AG04450 (cell line): Measurements from ENCODE around the gene SLC27A4. TPM values are rescaled to one million over a fixed set of nuclear protein-coding genes. Genes with fewer than 3 reads are reported as not detected.

Experiments used
- CTCF ChIA-PET: fragments of 300-600, 350-600 bp; formaldehyde crosslinking; extraction: SDS; loops from one replicate; lab custom pipeline; 2022; ENCODE audit warnings: antibody characterized with exemption, inconsistent platforms; lab: Charles Lee
- POLR2A ChIA-PET: fragments of 350-600 bp; formaldehyde crosslinking; extraction: SDS; loops from one replicate; lab custom pipeline; 2021; ENCODE audit warnings: antibody characterized with exemption, inconsistent platforms; lab: Yijun Ruan, JAX
- DNase-seq: peaks from one replicate; pipeline ENCODE4 v3.0.0-alpha.2; 2011; ENCODE audit warnings: low read depth, low spot score
- H3K27ac ChIP-seq: one replicate; pipeline ENCODE4 v1.5.1; 2012; ENCODE audit warnings: low read depth, low read length, control low read depth
- H3K27me3 ChIP-seq: one replicate; pipeline ENCODE4 v1.6.0; 2012; ENCODE audit warnings: low read length; ENCODE audit not compliant: control insufficient read depth, insufficient read depth
- H3K4me3 ChIP-seq: 2 replicates; pipeline ENCODE4 v1.5.1; 2011; ENCODE audit warnings: mild to moderate bottlenecking, low read depth, low read length, control low read depth
- H3K9me3 ChIP-seq: 2 replicates; pipeline ENCODE4 v1.5.1; 2012; ENCODE audit warnings: low read length; ENCODE audit not compliant: control insufficient read depth, insufficient read depth
- polyA plus RNA-seq: library from polyadenylated mRNA; depleted of rRNA; stranded (reverse); fragments of >200 nt; gene quantifications from 2 replicates; pipeline ENCODE4 v1.2.3, GENCODE V29; 2011
- TF ChIP-seq, protein P1 (sequence below): IDR thresholded peaks from 2 replicates; pipeline ENCODE4 v1.5.1; 2011; ENCODE audit warnings: low read depth, low read length, control low read depth, inconsistent platforms

SLC27A4 gene
- polyA plus RNA-seq, 1 experiment = 7.7 TPM

DNA sequence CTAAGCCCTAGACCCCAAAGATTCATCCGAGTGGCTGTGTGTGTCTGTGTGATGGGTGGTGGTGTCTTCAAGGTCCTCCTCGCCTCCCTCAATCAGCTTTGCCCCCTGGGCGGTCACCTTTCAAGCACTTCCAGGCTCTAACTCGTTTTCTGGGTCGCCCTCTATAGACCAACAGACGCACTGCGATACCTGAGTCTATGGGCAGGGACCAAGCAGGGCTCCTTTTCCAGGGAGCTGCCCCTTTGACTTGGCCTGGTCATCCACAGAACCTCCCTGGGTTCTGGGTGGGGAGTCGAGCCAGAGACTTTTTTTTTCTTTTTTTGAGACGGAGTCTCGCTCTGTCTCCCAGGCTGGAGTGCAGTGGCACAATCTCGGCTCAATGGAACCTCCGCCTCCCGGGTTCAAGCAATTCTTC is 1.1 kb downstream of the SLC27A4 start:
- Histone ChIP-seq H3K27ac (no peak overlapping the region), H3K9me3 (no peaks in the 10 kb centered on the region), H3K27me3 (no peaks in the 10 kb centered on the region), H3K4me3 (peak overlapping the region; percentile 78)
- TF ChIP-seq, protein P1, sequence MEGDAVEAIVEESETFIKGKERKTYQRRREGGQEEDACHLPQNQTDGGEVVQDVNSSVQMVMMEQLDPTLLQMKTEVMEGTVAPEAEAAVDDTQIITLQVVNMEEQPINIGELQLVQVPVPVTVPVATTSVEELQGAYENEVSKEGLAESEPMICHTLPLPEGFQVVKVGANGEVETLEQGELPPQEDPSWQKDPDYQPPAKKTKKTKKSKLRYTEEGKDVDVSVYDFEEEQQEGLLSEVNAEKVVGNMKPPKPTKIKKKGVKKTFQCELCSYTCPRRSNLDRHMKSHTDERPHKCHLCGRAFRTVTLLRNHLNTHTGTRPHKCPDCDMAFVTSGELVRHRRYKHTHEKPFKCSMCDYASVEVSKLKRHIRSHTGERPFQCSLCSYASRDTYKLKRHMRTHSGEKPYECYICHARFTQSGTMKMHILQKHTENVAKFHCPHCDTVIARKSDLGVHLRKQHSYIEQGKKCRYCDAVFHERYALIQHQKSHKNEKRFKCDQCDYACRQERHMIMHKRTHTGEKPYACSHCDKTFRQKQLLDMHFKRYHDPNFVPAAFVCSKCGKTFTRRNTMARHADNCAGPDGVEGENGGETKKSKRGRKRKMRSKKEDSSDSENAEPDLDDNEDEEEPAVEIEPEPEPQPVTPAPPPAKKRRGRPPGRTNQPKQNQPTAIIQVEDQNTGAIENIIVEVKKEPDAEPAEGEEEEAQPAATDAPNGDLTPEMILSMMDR = peak; percentile 68
- ChIA-PET POLR2A (interaction anchor here (1.1 kb wide), 2 partner anchors 20 to 46 kb away, joined by 3 to 4 read pairs; no protein-coding TSS in a partner anchor), CTCF (interaction anchor here (0.6 to 1.5 kb wide), 12 partner anchors 10 to 209 kb away, joined by 3 to 8 read pairs (median 5); no protein-coding TSS in a partner anchor)
- no peak for DNase-seq

- no peaks in the 10 kb centered on the region for H3K27me3 ChIP-seq
- no peak for DNase-seq
- H3K9me3 ChIP-seq = no peaks in the 10 kb centered on the region
- H3K4me3 ChIP-seq = no peak overlapping the region
- POLR2A ChIA-PET = no interaction called here
- CTCF ChIA-PET = interaction anchor here (1.5 kb wide), 1 partner anchor 48 kb away, joined by 8 read pairs; no protein-coding TSS in a partner anchor
- TF ChIP-seq, protein P1 = no peak
- H3K27ac ChIP-seq = no peak overlapping the region
Observed at GRCh38 chr9:128342971-128343680, 2.8 kb downstream of the SLC27A4 start.

GRCh38 chr9:128343855-128344254 is 3.5 kb downstream of the SLC27A4 start:
- POLR2A ChIA-PET = no interaction called here
- Histone ChIP-seq H3K27me3 (no peaks in the 10 kb centered on the region), H3K9me3 (no peaks in the 10 kb centered on the region), H3K27ac (no peak overlapping the region), H3K4me3 (no peak overlapping the region)
- CTCF ChIA-PET = interaction anchor here (1.5 kb wide), 1 partner anchor 49 kb away, joined by 8 read pairs; no protein-coding TSS in a partner anchor
- DNase-seq = no peak
- TF ChIP-seq, protein P1 = no peak

DNA sequence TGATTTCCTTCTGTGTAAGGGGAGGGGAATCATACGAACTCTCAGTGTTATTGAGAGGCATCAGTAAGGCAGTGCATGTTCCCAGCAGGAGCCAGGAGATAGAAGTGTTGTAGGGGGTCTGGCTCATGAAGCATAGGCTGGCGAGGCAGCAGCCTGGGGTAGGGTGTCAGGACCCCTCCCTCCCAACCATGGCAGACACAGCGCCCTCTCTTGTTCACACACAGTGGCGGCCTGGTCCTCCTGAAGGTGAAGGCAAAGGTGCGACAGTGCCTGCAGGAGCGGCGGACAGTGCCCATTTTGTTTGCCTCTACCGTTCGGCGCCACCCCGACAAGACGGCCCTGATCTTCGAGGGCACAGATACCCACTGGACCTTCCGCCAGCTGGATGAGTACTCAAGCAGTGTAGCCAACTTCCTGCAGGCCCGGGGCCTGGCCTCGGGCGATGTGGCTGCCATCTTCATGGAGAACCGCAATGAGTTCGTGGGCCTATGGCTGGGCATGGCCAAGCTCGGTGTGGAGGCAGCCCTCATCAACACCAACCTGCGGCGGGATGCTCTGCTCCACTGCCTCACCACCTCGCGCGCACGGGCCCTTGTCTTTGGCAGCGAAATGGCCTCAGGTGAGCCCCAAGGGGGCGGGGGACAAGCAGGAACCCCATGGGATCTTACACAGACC is 4.7 kb downstream of the SLC27A4 start:
- CTCF ChIA-PET = no interaction called here
- Histone ChIP-seq H3K4me3 (no peak overlapping the region), H3K9me3 (no peaks in the 10 kb centered on the region), H3K27ac (no peak overlapping the region), H3K27me3 (no peaks in the 10 kb centered on the region)
- POLR2A ChIA-PET = no interaction called here
- TF ChIP-seq, protein P1 = no peak
- no peak for DNase-seq

- DNase-seq = no peak
- ChIA-PET POLR2A (no interaction called here), CTCF (interaction anchor here (1.1 to 1.5 kb wide), 3 partner anchors 9 to 54 kb away, joined by 3 to 5 read pairs (median 3); no protein-coding TSS in a partner anchor)
- Histone ChIP-seq H3K27me3 (no peaks in the 10 kb centered on the region), H3K27ac (no peak overlapping the region), H3K4me3 (no peak overlapping the region), H3K9me3 (no peaks in the 10 kb centered on the region)
- TF ChIP-seq, protein P1 = no peak
Observed at GRCh38 chr9:128349125-128349524, 8.8 kb downstream of the SLC27A4 start.
